Measurements from ENCODE around the gene EXOC3. TPM values are rescaled to one million over a fixed set of nuclear protein-coding genes. Genes with fewer than 3 reads are reported as not detected.

EXOC3 gene
- total RNA-seq, 4 donors from 2014 or later = 44.3 to 81.7 (median 54.0) TPM

- Histone ChIP-seq H3K4me1 (peaks cover 8 to 9% of the 10 kb centered on the region in 2 donors), H3K27me3 (no peaks in the 10 kb centered on the region), H3K27ac (no peak overlapping the region), H3K4me3 (no peak overlapping the region), H3K9me3 (peaks cover 0 to 10% (median 6%) of the 10 kb centered on the region in 3 donors), H3K36me3 (peaks cover 4 to 77% of the 10 kb centered on the region in 2 donors)
- intact Hi-C loops (cut with DNase I; ENCODE audit: low total_unique reads) (loop anchor here (10.0 kb wide), 3 partner anchors 166 to 456 kb away; partner anchors contain the start of genes CEP72 and PDCD6), in situ Hi-C loops (cut with MboI; ENCODE audit: low sequenced_read_pairs in 4 of 4) (no loop called here)
- DNase-seq = no peak
- TF ChIP-seq CTCF (IDR thresholded peaks at IDR 0.05 in 4 of 5, conservative IDR thresholded peaks at IDR 0.05 in 1 of 5) = no peak
- TF ChIP-seq POLR2A (IDR thresholded peaks at IDR 0.05) = no peak
- ATAC-seq = no peak
Observed at GRCh38 chr5:448766-449090, 5.8 kb downstream of the EXOC3 start.

GRCh38 chr5:449151-449550, 6.2 kb downstream of the EXOC3 start:
- DNase-seq (no peak), ATAC-seq (no peak)
- H3K36me3 ChIP-seq = peaks cover 4 to 81% of the 10 kb centered on the region in 2 donors
- no peaks in the 10 kb centered on the region for H3K27me3 ChIP-seq
- peaks cover 0 to 10% (median 6%) of the 10 kb centered on the region in 3 donors for H3K9me3 ChIP-seq
- no peak overlapping the region for H3K27ac ChIP-seq
- no peak overlapping the region for H3K4me3 ChIP-seq
- in situ Hi-C loops (cut with MboI; ENCODE audit: low sequenced_read_pairs in 4 of 4) = no loop called here
- intact Hi-C loops (cut with DNase I; ENCODE audit: low total_unique reads) = loop anchor here (10.0 kb wide), 3 partner anchors 166 to 456 kb away; partner anchors contain the start of genes CEP72 and PDCD6
- peaks cover 3 to 5% of the 10 kb centered on the region in 2 donors for H3K4me1 ChIP-seq
- TF ChIP-seq CTCF (IDR thresholded peaks at IDR 0.05 in 4 of 5, conservative IDR thresholded peaks at IDR 0.05 in 1 of 5) = no peak
- TF ChIP-seq POLR2A (IDR thresholded peaks at IDR 0.05) = no peak

- in situ Hi-C loops (cut with MboI; ENCODE audit: low sequenced_read_pairs in 4 of 4) (no loop called here), intact Hi-C loops (cut with DNase I; ENCODE audit: low total_unique reads) (no loop called here)
- no peak for TF ChIP-seq POLR2A (IDR thresholded peaks at IDR 0.05)
- H3K36me3 ChIP-seq = peaks cover 4 to 94% of the 10 kb centered on the region in 2 donors
- H3K4me1 ChIP-seq = no peaks in the 10 kb centered on the region
- H3K27ac ChIP-seq = no peak overlapping the region
- H3K27me3 ChIP-seq = no peaks in the 10 kb centered on the region
- ATAC-seq (no peak), DNase-seq (no peak)
- no peak overlapping the region for H3K4me3 ChIP-seq
- peaks cover 0 to 10% (median 6%) of the 10 kb centered on the region in 3 donors for H3K9me3 ChIP-seq
Observed at GRCh38 chr5:451587-452458, 8.8 kb downstream of the EXOC3 start.

GRCh38 chr5:452978-453710, 10.2 kb downstream of the EXOC3 start:
- Histone ChIP-seq H3K4me1 (no peaks in the 10 kb centered on the region), H3K36me3 (peaks cover 4 to 94% of the 10 kb centered on the region in 2 donors), H3K4me3 (no peak overlapping the region), H3K9me3 (peaks cover 0 to 10% (median 6%) of the 10 kb centered on the region in 3 donors), H3K27ac (no peak overlapping the region), H3K27me3 (no peaks in the 10 kb centered on the region)
- DNase-seq = peak in 1 of 2 donors; percentile 1
- in situ Hi-C loops (cut with MboI; ENCODE audit: low sequenced_read_pairs in 4 of 4) = no loop called here
- no peak for TF ChIP-seq CTCF (IDR thresholded peaks at IDR 0.05 in 4 of 5, conservative IDR thresholded peaks at IDR 0.05 in 1 of 5)
- TF ChIP-seq POLR2A (IDR thresholded peaks at IDR 0.05) = no peak
- intact Hi-C loops (cut with DNase I; ENCODE audit: low total_unique reads) = no loop called here
- ATAC-seq = no peak

Data from gastrocnemius medialis (tissue), 4 donors.